HEK293 (cell line): ENCODE measurements around the gene EIF4A3.
A peak's percentile ranks its signal among the peaks of the same experiment; 100 is the strongest.

Experiments
- KLF7 ChIP-seq: fragments of 450-650 bp; formaldehyde crosslinking; IDR thresholded peaks from 2 replicates; pipeline ENCODE4 v1.5.1; 2016; ENCODE audit warnings: missing biosample characterization, missing genetic modification characterization, borderline replicate concordance
- MZF1 ChIP-seq: fragments of 450-650 bp; formaldehyde crosslinking; IDR thresholded peaks from 2 replicates; pipeline ENCODE4 v1.5.1; 2017; ENCODE audit warnings: missing biosample characterization, missing genetic modification characterization, borderline replicate concordance
- ZNF501 ChIP-seq: fragments of 450-650 bp; formaldehyde crosslinking; IDR thresholded peaks from 2 replicates; pipeline ENCODE4 v1.5.1; 2016; ENCODE audit warnings: missing biosample characterization, missing genetic modification characterization
- ZNF610 ChIP-seq: fragments of 450-650 bp; formaldehyde crosslinking; IDR thresholded peaks from 2 replicates; pipeline ENCODE4 v1.5.1; 2016; ENCODE audit warnings: missing biosample characterization, missing genetic modification characterization, borderline replicate concordance
- ZNF654 ChIP-seq: fragments of 450-650 bp; formaldehyde crosslinking; IDR thresholded peaks from 2 replicates; pipeline ENCODE4 v1.5.1; 2016; ENCODE audit warnings: low read depth, missing biosample characterization, missing genetic modification characterization
- ZNF843 ChIP-seq: fragments of 450-650 bp; formaldehyde crosslinking; IDR thresholded peaks from 2 replicates; pipeline ENCODE4 v1.5.1; 2016; ENCODE audit warnings: missing biosample characterization, missing genetic modification characterization
- ZSCAN16 ChIP-seq: fragments of 450-650 bp; formaldehyde crosslinking; IDR thresholded peaks from 2 replicates; pipeline ENCODE4 v1.5.1; 2016; ENCODE audit warnings: missing biosample characterization, missing genetic modification characterization
- TF ChIP-seq, protein P1 (sequence below): fragments of 450-650 bp; formaldehyde crosslinking; IDR thresholded peaks from 2 replicates; pipeline ENCODE4 v1.5.1; 2017; ENCODE audit warnings: missing biosample characterization, mild to moderate bottlenecking, missing genetic modification characterization, moderate library complexity
- TF ChIP-seq, protein P2 (sequence below): fragments of 450-650 bp; formaldehyde crosslinking; IDR thresholded peaks from 2 replicates; pipeline ENCODE4 v1.5.1; 2016; ENCODE audit warnings: missing biosample characterization, missing genetic modification characterization
- TF ChIP-seq, protein P3 (sequence below): fragments of 450-650 bp; formaldehyde crosslinking; IDR thresholded peaks from 2 replicates; pipeline ENCODE4 v1.5.1; 2016; ENCODE audit warnings: missing biosample characterization, missing genetic modification characterization
- TF ChIP-seq, protein P4 (sequence below): fragments of 450-650 bp; formaldehyde crosslinking; IDR thresholded peaks from 2 replicates; pipeline ENCODE4 v1.5.1; 2016; ENCODE audit warnings: missing biosample characterization, missing genetic modification characterization
- TF ChIP-seq, protein P5 (sequence below): fragments of 450-650 bp; formaldehyde crosslinking; IDR thresholded peaks from 2 replicates; pipeline ENCODE4 v1.5.1; 2016; ENCODE audit warnings: missing biosample characterization, missing genetic modification characterization
- TF ChIP-seq, protein P6 (sequence below): fragments of 450-650 bp; formaldehyde crosslinking; IDR thresholded peaks from 2 replicates; pipeline ENCODE4 v1.5.1; 2016; ENCODE audit warnings: missing biosample characterization, missing genetic modification characterization, low read depth

Gene EIF4A3

DNA sequence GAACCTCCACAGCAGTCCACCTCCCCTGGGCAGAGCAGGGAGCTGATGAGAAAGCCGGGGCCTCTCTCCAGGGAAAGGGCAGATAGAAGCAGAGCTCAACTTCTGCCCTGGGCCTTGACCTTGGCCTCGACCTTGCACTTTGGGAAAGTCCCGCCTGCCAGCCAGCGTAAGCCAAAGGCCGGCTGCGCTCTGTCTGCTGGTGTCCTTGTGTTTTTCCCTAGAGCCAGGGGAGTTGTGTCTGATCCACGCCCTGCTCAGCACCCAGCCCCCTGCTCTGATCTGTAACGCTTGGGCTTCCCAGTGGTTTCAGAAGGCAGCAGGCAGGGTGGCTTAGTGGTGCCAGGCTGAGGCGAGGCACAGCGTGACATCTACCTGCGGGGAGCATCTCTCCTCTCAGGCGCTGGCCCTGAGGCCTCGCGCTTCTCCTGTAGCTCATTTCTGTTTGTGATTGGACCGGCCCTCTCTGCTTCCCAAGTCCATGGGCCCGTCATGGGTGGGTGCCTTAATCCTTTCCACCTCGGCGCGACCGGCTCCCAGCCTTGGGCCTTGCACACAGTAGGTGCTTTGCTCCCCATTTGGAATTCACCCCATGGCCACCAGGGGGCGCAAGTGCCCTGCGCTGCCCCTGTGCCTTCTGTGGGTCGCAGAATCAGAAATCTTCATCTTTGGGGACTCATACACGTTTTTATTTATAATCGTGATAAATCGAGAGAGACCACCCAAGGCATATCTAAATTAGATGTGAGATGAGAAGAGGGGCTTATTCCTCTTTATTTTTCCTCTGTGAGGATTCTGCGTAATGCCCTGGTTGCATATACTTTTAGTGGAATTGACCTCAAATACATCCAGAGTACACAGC, 49.0 kb upstream of the EIF4A3 start (continued):
- TF ChIP-seq, protein P1, sequence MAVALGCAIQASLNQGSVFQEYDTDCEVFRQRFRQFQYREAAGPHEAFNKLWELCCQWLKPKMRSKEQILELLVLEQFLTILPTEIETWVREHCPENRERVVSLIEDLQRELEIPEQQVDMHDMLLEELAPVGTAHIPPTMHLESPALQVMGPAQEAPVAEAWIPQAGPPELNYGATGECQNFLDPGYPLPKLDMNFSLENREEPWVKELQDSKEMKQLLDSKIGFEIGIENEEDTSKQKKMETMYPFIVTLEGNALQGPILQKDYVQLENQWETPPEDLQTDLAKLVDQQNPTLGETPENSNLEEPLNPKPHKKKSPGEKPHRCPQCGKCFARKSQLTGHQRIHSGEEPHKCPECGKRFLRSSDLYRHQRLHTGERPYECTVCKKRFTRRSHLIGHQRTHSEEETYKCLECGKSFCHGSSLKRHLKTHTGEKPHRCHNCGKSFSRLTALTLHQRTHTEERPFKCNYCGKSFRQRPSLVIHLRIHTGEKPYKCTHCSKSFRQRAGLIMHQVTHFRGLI (tag by site-specific recombination), result 0 out of 2 replicates have a peak, but pooled peaks have one; percentile 23
- TF ChIP-seq, protein P2, sequence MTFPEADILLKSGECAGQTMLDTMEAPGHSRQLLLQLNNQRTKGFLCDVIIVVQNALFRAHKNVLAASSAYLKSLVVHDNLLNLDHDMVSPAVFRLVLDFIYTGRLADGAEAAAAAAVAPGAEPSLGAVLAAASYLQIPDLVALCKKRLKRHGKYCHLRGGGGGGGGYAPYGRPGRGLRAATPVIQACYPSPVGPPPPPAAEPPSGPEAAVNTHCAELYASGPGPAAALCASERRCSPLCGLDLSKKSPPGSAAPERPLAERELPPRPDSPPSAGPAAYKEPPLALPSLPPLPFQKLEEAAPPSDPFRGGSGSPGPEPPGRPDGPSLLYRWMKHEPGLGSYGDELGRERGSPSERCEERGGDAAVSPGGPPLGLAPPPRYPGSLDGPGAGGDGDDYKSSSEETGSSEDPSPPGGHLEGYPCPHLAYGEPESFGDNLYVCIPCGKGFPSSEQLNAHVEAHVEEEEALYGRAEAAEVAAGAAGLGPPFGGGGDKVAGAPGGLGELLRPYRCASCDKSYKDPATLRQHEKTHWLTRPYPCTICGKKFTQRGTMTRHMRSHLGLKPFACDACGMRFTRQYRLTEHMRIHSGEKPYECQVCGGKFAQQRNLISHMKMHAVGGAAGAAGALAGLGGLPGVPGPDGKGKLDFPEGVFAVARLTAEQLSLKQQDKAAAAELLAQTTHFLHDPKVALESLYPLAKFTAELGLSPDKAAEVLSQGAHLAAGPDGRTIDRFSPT (tag by site-specific recombination), result no peak
- TF ChIP-seq ZNF501 (0 out of 2 replicates have a peak, but pooled peaks have one; percentile 28), ZSCAN16 (tag by site-specific recombination) (peak; percentile 87), KLF7 (tag by site-specific recombination) (no peak), ZNF654 (tag by site-specific recombination) (peak; percentile 82), MZF1 (tag by site-specific recombination) (0 out of 2 replicates have a peak, but pooled peaks have one; percentile 33), ZNF610 (tag by site-specific recombination) (no peak), ZNF843 (no peak)
- TF ChIP-seq, protein P3, sequence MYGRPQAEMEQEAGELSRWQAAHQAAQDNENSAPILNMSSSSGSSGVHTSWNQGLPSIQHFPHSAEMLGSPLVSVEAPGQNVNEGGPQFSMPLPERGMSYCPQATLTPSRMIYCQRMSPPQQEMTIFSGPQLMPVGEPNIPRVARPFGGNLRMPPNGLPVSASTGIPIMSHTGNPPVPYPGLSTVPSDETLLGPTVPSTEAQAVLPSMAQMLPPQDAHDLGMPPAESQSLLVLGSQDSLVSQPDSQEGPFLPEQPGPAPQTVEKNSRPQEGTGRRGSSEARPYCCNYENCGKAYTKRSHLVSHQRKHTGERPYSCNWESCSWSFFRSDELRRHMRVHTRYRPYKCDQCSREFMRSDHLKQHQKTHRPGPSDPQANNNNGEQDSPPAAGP (tag by site-specific recombination), result peak; percentile 63; the same call in 1 of the 2 replicates
- TF ChIP-seq, protein P4, sequence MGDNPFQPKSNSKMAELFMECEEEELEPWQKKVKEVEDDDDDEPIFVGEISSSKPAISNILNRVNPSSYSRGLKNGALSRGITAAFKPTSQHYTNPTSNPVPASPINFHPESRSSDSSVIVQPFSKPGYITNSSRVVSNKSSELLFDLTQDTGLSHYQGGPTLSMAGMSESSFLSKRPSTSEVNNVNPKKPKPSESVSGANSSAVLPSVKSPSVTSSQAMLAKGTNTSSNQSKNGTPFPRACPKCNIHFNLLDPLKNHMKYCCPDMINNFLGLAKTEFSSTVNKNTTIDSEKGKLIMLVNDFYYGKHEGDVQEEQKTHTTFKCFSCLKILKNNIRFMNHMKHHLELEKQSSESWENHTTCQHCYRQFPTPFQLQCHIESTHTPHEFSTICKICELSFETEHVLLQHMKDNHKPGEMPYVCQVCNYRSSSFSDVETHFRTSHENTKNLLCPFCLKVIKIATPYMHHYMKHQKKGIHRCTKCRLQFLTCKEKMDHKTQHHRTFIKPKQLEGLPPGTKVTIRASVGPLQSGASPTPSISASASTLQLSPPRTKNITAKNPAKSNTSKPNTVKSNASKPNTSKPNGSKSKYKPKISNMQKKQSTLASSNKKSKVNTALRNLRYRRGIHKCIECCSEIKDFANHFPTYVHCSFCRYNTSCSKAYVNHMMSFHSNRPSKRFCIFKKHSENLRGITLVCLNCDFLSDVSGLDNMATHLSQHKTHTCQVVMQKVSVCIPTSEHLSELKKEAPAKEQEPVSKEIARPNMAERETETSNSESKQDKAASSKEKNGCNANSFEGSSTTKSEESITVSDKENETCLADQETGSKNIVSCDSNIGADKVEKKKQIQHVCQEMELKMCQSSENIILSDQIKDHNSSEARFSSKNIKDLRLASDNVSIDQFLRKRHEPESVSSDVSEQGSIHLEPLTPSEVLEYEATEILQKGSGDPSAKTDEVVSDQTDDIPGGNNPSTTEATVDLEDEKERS (tag by site-specific recombination), result 0 out of 2 replicates have a peak, but pooled peaks have one; percentile 48
- TF ChIP-seq, protein P5, sequence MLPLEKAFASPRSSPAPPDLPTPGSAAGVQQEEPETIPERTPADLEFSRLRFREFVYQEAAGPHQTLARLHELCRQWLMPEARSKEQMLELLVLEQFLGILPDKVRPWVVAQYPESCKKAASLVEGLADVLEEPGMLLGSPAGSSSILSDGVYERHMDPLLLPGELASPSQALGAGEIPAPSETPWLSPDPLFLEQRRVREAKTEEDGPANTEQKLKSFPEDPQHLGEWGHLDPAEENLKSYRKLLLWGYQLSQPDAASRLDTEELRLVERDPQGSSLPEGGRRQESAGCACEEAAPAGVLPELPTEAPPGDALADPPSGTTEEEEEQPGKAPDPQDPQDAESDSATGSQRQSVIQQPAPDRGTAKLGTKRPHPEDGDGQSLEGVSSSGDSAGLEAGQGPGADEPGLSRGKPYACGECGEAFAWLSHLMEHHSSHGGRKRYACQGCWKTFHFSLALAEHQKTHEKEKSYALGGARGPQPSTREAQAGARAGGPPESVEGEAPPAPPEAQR (tag by site-specific recombination), result no peak
- TF ChIP-seq, protein P6, sequence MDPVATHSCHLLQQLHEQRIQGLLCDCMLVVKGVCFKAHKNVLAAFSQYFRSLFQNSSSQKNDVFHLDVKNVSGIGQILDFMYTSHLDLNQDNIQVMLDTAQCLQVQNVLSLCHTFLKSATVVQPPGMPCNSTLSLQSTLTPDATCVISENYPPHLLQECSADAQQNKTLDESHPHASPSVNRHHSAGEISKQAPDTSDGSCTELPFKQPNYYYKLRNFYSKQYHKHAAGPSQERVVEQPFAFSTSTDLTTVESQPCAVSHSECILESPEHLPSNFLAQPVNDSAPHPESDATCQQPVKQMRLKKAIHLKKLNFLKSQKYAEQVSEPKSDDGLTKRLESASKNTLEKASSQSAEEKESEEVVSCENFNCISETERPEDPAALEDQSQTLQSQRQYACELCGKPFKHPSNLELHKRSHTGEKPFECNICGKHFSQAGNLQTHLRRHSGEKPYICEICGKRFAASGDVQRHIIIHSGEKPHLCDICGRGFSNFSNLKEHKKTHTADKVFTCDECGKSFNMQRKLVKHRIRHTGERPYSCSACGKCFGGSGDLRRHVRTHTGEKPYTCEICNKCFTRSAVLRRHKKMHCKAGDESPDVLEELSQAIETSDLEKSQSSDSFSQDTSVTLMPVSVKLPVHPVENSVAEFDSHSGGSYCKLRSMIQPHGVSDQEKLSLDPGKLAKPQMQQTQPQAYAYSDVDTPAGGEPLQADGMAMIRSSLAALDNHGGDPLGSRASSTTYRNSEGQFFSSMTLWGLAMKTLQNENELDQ (tag by site-specific recombination), result no peak
- TF ChIP-seq, all 188 proteins: peak for 15
